Right renal pelvis (tissue), 4 donors: ENCODE data around the gene UBE4B. TPM values are rescaled to one million over a fixed set of nuclear protein-coding genes. Genes with fewer than 3 reads are reported as not detected.
A peak's percentile ranks its signal among the peaks of the same experiment; 100 is the strongest.

Experiments
- DNase-seq, 4 donors: peaks; one replicate each; pipeline ENCODE4 v3.0.0-alpha.2; 2013; ENCODE audit warnings: low read depth in 4 of 4, low spot score in 3 of 4, missing footprints in 1 of 4
- polyA plus RNA-seq, 4 donors: library from polyadenylated mRNA; unstranded; fragments of 120-200 nt; gene quantifications; one replicate each; pipeline ENCODE4 v1.2.1, GENCODE V29; 2013; ENCODE audit not compliant: insufficient read length in 4 of 4

Gene UBE4B
- polyA plus RNA-seq, 4 donors: 49.1 to 57.9 (median 50.8) TPM

GRCh38 chr1:10108134-10108663 lies 75.4 kb downstream of the UBE4B start:
- no peak for DNase-seq

- DNase-seq: no peak
Observed at GRCh38 chr1:10108948-10109708, 76.4 kb downstream of the UBE4B start.

GRCh38 chr1:10113501-10113900 lies 80.7 kb downstream of the UBE4B start:
- no peak for DNase-seq

DNA sequence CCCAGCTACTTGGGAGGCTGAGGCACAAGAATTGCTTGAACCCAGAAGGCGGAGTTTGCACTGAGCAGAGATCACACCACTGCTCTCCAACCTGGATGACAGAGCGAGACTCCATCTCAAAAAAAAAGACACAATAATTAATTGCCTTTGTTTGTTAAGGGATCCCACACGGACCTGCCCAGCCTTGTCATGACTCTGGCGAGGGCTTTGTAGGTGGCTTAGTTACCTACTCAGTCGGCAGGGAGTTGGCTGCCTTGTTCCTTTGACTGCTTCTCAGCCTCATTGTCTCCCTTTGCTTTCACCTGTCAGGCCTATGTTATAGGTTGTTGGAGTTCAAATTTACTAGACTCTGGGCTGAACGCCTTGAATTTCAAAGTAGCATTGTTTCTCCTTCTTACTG lies 82.0 kb downstream of the UBE4B start:
- DNase-seq: no peak

- DNase-seq: no peak
Observed at GRCh38 chr1:10117132-10117531, 84.4 kb downstream of the UBE4B start.

- DNase-seq: no peak
Observed at GRCh38 chr1:10117865-10118264, 85.1 kb downstream of the UBE4B start.

DNA sequence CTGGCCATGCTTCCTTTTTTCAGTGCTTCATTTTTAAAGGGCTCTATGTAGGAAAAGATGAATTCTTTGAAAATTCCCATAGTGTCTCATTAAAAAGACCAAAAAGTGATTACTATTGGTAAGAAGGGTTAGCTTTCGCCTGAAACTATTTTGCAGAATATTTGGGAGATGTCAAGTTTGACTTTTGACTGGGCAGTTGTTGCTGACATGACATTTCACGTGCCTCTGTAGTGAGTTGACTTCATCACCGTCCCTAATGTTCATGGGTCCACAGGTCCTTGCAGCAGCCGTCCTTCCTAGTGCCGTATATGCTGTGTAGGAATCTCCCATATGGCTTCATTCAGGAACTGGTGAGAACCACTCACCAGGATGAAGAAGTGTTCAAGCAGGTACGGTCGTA lies 88.9 kb downstream of the UBE4B start:
- no peak for DNase-seq

GRCh38 chr1:10122926-10123325 lies 90.2 kb downstream of the UBE4B start:
- no peak for DNase-seq

GRCh38 chr1:10128101-10128765 lies 95.5 kb downstream of the UBE4B start:
- no peak for DNase-seq

- DNase-seq: no peak
Observed at GRCh38 chr1:10132316-10132715, 99.6 kb downstream of the UBE4B start.

GRCh38 chr1:10132852-10133251 lies 100.1 kb downstream of the UBE4B start:
- DNase-seq: no peak

DNA sequence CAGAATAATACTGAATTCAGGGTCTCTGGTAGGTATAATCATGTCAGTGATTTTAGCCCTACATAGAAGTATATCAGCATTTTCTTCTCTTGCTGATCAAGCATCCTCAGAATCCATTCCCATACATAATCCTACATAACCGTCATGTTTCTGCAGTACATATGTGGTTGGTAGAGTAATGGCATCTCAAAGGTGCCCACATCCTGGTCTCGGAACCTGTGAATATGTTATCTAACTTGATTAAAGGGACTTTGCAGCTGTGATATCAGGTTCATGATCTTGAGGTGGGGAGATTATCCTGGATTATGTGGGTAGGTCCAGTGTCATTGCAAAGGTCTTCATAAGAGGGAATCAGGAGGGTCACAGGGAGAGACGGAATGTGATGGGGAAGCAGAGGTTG lies 108.2 kb downstream of the UBE4B start:
- DNase-seq: no peak

DNA sequence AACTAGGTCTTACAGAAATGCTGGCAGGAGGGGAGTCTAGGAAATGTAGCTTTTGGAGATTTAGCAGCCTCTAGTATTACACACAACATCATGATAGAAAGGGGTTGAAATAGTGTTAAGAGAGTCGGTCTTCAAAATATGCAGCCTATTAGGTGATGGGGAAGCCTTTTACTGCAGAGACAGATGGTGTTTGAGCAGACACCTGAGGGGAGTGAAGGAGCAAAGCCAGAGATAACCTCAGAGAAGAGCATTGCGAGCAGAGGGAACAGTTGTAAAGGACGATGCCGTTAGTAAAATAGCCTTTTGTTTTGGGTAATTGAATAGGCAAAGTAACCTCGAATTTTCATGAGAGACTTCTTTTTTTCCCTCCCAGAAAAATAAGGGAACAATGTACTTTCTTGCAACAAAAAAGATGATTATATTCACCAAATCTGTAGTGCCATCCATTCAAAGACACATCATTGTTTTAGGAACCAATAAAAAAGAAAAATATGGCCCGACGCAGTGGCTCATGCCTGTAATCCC lies 111.3 kb downstream of the UBE4B start:
- no peak for DNase-seq

GRCh38 chr1:10146391-10146790 lies 113.6 kb downstream of the UBE4B start:
- DNase-seq: no peak

GRCh38 chr1:10149231-10149630 lies 116.5 kb downstream of the UBE4B start:
- no peak for DNase-seq

DNA sequence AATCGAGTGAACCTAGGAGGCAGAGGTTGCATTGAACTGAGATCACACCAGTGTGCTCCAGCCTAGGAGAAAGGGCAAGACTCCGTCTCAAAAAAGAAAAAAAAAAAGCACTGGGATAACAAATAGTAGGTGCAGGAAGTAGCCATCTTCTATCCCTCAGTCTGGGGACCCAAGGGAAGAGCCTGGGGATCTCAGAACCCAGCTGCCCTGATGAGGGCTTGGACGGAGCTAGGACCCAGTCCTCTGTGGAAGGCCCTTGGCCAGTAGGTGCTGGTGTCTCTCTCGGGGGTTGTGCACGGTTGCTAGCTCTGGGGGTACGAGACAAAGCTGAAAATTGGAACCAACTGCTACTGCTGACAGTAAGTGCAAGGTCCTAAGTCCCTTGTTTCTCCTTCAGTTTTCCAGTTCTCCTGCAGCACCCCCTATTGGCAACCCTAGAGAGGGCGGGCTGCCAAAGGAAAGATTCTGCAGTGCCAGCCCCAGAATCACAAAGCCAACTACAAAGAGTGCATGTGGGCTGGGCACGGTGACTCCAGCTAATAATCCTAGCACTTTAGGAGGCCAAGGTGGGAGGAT lies 120.0 kb downstream of the UBE4B start:
- peak in 1 of 4 donors; percentile 3 for DNase-seq

GRCh38 chr1:10155087-10155712 lies 122.4 kb downstream of the UBE4B start:
- no peak for DNase-seq

DNA sequence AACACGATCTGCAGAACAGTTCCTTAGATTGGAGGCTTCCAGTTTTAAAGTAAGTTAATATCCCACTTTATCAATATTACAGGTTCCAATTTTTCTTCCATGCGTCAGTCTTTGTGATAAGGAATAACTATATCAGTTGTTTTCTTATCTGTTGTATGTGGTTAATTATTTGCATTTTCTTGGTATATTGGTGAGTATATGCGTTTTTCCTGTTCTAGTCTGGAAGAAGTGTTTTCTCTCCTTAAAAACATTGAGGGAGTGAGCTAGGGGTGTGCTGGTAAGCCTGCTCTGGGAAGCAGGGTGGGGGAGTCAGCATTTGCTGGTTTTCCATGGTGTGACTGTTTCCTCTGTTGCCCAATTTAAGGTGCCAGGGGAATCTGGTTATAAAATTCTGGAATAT lies 127.4 kb downstream of the UBE4B start:
- DNase-seq: no peak

DNA sequence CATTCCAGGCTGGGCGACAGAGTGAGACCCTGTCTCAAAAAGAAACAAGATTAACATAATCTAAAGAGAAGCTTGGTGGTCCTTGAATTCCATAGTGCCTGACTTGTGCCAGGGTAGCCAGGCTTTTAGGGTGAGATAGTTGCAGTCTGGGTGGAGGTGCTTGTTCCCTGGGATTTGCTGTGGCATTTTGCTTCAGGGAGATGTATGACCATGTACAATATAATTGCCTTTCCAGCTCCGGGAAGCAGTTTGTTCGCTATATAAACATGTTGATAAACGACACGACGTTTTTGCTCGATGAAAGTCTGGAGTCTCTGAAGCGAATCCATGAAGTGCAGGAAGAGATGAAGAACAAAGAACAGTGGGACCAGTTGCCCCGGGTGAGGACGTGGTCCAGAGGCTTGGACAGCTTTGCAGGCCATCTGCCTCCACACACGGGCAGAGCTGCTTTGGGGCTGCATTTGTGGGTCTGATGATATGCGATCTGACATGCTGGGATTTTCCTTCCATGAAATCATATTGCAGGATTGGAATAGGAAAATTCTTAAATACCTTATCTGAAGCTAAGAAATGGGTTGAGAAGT lies 128.2 kb downstream of the UBE4B start:
- no peak for DNase-seq

- no peak for DNase-seq
Observed at GRCh38 chr1:10161541-10162290, 129.0 kb downstream of the UBE4B start.
